OCI-LY3 (cell line): ENCODE results near the gene FERMT3.

Source experiments
- EZH2phosphoT487 ChIP-seq: fragments of 200-600 bp; shearing (Covaris generic); IDR thresholded peaks from 2 replicates; pipeline ENCODE4 v1.6.1; 2018; ENCODE audit warnings: antibody characterized with exemption, mixed run types, low read depth
- TF ChIP-seq, protein P1 (sequence below): fragments of 200-600, 300-600 bp; sonication (generic); IDR thresholded peaks from 2 replicates; pipeline ENCODE4 v1.5.1; 2014; ENCODE audit warnings: antibody characterized with exemption, low read length, low read depth

DNA sequence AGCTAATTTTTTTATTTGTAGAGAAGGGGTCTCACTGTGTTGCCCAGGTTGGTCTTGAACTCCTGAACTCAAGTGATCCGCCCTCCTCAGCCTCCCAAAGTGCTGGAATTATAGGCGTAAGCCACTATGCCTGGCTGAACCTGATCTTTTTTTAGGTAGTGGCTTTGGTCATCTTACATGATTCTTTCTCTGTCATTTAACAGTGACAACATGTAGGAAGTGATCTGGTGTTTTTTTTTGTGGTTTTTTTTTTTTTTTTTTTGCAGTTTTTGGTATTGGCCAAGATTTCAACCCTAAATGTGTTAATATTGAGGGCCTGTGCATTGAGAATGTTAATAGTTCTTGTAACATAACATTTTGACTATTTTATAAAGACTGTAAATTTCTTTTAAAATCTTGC lies 8.0 kb upstream of the FERMT3 start:
- TF ChIP-seq, protein P1, sequence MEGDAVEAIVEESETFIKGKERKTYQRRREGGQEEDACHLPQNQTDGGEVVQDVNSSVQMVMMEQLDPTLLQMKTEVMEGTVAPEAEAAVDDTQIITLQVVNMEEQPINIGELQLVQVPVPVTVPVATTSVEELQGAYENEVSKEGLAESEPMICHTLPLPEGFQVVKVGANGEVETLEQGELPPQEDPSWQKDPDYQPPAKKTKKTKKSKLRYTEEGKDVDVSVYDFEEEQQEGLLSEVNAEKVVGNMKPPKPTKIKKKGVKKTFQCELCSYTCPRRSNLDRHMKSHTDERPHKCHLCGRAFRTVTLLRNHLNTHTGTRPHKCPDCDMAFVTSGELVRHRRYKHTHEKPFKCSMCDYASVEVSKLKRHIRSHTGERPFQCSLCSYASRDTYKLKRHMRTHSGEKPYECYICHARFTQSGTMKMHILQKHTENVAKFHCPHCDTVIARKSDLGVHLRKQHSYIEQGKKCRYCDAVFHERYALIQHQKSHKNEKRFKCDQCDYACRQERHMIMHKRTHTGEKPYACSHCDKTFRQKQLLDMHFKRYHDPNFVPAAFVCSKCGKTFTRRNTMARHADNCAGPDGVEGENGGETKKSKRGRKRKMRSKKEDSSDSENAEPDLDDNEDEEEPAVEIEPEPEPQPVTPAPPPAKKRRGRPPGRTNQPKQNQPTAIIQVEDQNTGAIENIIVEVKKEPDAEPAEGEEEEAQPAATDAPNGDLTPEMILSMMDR = no peak
- no peak for TF ChIP-seq EZH2phosphoT487
